HTR-8/SVneo (cell line): Measurements from ENCODE around the gene EIF4H.
"Not testable (repeated sequence)": the region's sequence is repeated elsewhere in the genome, so short reads cannot be mapped to it uniquely, and the experiment has no call there.

Source experiments
- DNase-seq: peaks from one replicate; pipeline ENCODE4 v3.0.0; 2011; ENCODE audit warnings: low spot score, mixed read lengths; ENCODE audit not compliant: insufficient read length
- FAIRE-seq: peaks from 2 replicates; lab custom pipeline; 2011; peaks lifted over from hg19 to GRCh38; lab: Jason Lieb, UNC

EIF4H gene

DNA sequence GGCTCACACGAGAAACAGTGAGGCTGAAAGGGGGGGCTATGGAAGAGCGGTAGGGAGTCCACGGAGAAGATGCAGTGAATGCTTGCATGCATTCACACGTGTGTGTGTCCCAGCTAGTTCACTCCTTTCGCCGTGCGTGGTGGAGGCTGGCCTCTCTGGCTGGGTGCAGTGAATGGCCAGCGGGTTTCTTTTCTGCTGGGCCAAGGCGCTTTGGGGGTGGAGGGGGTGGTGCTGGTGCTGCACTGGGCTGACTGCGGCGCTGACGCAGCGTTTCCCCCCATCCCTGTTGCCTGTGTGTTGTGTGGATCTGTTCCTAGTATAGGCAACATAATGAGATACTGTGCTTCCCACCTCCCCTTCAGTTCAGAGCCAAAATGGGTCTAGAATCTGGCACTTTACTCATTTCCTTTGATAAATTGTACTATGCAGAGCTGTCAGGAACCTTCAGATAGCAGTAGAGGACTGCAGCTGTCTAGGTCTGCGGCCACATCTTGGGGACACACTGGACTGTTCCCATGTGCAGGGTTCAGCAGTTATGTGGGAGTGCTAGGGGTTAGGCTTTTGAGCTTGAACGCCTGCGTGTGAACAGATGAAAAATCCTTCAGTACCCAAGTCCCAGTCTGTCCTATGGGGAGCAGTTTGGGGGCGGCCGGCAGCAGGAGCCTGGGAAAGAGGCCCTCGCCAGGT, 22.0 kb downstream of the EIF4H start:
- DNase-seq, FAIRE-seq: not testable (repeated sequence)

GRCh38 chr7:74197449-74198124, 23.4 kb downstream of the EIF4H start:
- FAIRE-seq, result no peak
- DNase-seq, result no peak

GRCh38 chr7:74199551-74200355, 25.6 kb downstream of the EIF4H start:
- DNase-seq (no peak), FAIRE-seq (no peak)

- FAIRE-seq (no peak), DNase-seq (no peak)
Measured at GRCh38 chr7:74202841-74203556, 28.8 kb downstream of the EIF4H start.

- DNase-seq, result no peak
- no peak for FAIRE-seq
Measured at GRCh38 chr7:74203956-74204618, 29.9 kb downstream of the EIF4H start.

GRCh38 chr7:74206052-74206451, 31.9 kb downstream of the EIF4H start:
- DNase-seq, FAIRE-seq: not testable (repeated sequence)

DNA sequence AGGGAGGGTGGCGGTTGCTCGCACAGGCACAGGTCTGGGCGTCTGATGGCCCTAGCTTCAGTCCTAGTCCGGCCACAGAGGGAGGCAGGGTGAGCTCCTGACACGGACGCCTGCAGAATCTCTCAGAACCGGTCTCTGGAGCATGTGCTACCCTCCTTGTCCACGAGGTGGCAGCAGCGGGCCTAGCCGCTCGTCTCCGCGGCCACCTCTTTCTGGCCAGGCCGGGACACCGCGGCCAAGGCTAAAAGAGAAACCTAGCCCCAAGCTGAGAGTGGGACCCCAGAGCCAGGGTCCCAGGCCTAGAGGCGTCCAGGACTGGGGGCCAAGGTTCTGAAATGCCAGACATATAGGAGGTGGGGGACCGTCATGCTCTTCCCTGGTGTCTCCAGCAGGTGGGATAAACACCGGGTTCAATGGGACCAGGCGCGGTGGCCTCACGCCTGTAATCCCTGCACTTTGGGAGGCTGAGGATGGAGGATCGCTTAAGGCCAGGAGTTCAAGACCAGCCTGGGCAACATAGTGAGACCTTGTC, 32.5 kb downstream of the EIF4H start:
- FAIRE-seq (no peak), DNase-seq (peak; percentile 52)

DNA sequence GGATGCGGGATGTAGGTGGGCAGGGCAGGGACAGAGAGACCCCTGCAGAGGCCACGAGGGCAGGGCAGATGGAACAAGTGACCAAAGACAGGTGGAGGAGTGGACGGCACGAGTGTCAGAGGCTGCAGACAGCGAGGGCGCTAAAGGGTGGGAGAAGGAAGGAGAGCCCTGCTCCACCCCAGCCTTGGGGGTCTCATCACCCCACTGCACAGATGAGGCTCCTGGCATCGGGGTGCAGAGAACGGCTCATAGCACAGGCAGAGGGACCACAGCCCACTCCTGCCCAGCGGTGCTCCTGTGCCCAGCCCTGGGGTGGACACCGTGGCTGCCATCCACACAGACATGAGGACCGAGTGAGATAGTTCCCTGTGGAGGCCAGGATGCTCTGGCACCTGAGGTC, 33.4 kb downstream of the EIF4H start:
- FAIRE-seq, result no peak
- no peak for DNase-seq

DNA sequence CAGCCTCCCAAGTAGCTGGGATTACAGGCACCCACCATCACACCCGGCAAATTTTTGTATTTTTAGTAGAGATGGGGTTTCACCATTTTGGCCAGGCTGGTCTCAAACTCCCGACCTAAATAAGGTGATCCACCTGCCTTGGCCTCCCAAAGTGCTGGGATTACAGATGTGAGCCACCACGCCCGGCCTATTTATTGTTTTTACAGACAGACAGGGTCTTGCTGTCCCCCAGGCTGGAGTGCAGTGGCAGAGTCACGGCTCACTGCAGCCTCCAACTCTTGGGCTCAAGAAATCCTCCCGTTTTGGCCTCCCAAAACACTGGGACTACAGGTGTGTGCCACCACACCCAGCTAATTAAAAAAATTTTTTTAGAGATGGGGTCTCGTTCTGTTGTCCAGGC, 34.1 kb downstream of the EIF4H start:
- FAIRE-seq, DNase-seq: not testable (repeated sequence)

DNA sequence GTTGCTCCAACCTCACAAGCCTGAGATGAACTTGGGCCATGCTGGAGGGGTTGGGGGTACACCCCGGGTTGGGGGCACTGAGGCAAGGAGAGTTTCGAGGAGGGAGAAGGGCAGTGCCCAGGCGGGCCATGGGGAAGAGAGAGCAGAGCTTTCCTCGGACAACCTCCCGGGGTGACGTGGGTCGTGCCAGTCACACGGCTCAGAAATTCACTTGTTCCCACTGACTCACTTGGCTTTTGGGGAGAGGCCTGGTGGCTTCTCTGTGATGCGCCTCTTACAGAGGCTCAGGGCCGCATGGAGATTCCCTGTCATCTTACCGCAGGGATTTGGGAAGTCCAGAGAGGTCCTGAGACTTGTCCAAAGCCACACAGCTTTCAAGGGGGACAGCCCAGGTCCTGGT, 38.5 kb downstream of the EIF4H start:
- FAIRE-seq (no peak), DNase-seq (no peak)

DNA sequence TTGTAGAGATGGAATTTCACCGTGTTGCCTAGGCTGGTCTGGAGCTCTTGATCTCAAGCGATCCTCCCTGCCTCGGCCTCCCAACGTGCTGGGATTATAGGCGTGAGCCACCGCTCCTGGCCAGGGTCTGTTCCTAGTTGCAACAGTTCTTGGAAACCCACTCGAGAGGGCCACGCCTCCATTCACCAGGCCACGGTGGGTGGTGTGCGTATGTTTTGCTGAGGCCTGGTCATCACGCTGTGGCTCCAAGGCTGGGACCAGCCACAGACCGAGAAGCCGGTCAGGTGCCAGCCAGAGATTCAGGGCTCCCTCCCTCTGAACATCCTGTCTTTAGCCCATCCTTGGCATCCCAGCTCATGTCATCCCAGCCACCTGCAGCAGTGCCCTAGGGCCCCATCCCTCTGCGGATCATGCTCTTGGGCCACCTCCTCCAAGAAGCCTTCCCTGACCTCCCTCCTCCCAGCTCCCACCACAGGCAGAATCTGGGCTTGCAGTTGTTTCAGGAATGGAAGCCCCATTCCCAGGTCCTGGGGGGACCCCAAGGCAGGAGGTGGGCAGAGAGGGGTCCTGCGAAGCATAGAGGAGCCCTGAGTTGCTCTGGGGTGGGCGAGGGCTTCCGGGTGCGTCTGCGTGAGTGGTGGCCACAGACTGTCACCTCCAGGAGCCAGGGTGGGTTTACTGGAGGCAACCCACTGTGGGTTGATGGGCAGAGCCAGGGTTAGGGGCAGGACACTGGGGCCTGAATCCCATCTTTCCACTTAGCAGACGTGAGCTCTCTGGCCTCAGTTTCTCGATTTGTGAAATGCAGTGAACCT, 40.9 kb downstream of the EIF4H start:
- DNase-seq, result no peak
- FAIRE-seq, result no peak

DNA sequence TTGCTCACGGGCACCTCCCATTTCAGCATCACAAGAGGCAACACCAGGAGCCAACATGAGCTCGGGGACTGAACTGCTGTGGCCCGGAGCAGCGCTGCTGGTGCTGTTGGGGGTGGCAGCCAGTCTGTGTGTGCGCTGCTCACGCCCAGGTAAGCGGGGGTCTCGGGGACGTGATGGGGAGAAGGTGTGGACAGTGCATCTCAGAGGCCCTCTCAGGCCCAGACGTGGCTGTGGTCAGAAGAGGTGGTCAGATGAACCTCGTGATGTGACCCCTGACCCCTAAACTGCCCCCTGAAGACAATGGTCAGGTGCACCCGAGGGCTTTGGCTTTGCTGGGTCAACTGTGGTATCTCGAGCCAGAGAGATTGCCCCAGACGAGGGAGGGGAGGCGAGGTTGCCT, 41.8 kb downstream of the EIF4H start:
- no peak for DNase-seq
- FAIRE-seq, result no peak

DNA sequence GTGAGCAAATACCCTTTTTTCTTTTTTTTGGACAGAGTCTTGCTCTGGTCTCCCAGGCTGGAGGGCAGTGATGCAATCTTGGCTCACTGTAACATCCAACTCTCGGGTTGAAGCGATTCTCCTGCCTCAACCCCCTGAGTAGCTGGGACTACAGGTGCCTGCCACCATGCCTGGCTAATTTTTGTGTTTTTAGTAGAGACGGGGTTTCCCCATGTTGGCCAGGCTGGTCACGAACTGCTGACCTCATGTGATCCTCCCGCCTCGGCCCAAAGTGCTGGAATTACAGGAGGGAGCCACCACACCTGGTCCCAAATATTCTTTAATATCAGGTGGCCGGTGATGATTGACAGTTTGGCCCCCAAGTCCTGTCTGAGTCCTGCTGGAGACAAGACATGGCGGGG, 42.2 kb downstream of the EIF4H start:
- DNase-seq (no peak), FAIRE-seq (no peak)

- DNase-seq, result no peak
- no peak for FAIRE-seq
Measured at GRCh38 chr7:74217455-74218342, 43.5 kb downstream of the EIF4H start.

GRCh38 chr7:74218343-74218698, 44.2 kb downstream of the EIF4H start:
- DNase-seq (no peak), FAIRE-seq (no peak)

DNA sequence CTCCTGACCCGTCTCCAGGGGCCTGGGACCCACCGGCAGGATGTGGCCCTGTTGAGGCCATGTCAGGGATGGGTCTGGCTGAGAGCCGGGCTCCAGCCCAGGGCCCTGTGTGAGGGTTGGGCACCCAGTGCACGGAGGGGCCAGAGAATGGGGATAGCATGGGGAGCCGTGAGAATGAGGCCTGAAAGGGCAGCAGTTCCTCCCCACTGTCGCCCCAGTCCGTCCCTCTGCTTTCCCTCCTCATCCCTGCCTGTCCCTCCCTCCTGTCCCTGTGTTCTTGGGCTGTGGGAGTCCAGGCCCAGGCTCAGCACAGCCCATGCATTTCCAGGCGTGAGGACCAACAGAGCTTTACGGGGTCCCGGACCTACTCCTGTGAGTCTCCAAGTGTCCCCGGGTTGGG, 45.3 kb downstream of the EIF4H start:
- DNase-seq (no peak), FAIRE-seq (no peak)

- no peak for FAIRE-seq
- no peak for DNase-seq
Measured at GRCh38 chr7:74220229-74220628, 46.1 kb downstream of the EIF4H start.

- FAIRE-seq, result no peak
- DNase-seq, result no peak
Measured at GRCh38 chr7:74221713-74222112, 47.6 kb downstream of the EIF4H start.
